Esophagus squamous epithelium (tissue), 4 donors: ENCODE results near the gene ANTKMT.

ENCODE experiments used
- CTCF ChIP-seq, 6 experiments: fragments of 450-650 bp in 4 of 6; fragments of 200-600 bp in 2 of 6; sonication (generic) in 2 of 6; IDR thresholded peaks; one replicate each; pipeline ENCODE4 v1.5.1; 2016 to 2019; ENCODE audit warnings: antibody characterized with exemption in 6 of 6, mild to moderate bottlenecking in 4 of 6, moderate library complexity in 4 of 6
- POLR2A ChIP-seq, 4 donors: fragments of 450-650 bp; IDR thresholded peaks; one replicate each; pipeline ENCODE4 v1.6.1; 2017; ENCODE audit warnings: antibody characterized with exemption in 4 of 4, mild to moderate bottlenecking in 4 of 4, moderate library complexity in 3 of 4

GRCh38 chr16:681746-682427 is 39.1 kb upstream of the ANTKMT start:
- no peak for TF ChIP-seq CTCF (IDR thresholded peaks at IDR 0.05)
- TF ChIP-seq POLR2A (IDR thresholded peaks at IDR 0.05), result no peak
